MV-4-11 (cell line): Measurements from ENCODE around the gene RHEBL1.

Source experiments
- DNase-seq: peaks from one replicate; lab custom pipeline; 2025; lab: John Stamatoyannopoulos, UW

RHEBL1 gene

DNA sequence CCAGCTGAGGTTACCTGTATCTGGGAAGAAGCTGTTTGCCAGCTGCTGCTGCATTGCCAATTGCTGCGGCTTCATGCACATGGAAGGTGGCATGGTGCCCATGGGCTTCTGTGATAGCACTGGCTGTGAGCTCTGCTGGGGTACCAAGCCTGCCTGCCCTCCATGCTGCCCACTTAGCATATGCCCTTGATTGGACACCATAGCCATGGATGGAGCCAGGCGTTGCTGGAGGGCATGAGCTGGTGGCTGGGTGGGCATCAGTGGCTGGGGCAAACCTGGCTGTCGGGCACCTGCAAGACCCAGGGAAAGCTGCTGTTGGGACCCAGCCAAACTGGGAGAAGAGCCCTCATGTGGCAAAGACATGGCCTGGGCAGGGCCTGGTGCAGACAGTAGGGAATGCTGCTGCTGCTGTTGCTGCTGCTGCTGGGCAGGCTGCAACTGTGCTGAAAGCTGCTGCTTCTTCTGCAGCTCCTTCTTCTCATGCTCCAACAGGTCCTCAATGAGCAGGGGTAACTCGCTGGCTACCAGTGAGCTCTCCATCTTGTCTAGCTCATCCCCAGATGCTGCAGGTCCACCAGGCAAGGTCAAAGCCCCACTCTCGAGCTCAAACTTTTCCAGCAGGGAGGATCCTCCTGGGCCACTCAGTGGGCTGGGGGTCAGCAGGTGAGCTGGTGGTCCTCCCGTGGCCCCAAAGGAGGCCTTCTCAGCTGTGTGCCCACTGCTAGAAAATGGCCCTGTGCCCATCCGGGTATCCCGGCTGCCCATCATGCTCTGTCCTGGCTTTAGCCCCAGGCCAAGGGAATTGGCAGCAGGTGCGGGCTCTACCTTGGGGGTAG lies 32.5 kb downstream of the RHEBL1 start:
- no peak for DNase-seq

DNA sequence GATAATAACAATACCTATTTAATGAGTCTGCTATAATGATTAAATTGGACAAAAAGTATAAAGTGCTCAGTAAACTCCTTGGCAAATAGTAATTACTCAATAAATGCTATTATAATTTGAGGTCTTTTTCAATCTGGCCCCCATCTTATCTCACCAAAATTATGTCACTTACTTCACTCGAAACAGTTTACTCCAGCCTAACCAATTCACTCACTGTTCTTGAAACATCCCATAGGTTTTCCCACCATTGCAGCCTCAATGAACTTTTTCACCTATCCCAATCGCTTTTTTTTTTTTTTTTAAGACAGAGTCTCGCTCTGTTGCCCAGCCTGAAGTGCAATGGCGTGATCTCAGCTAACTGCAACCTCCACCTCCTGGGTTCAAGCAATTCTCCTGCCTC lies 33.8 kb downstream of the RHEBL1 start:
- DNase-seq, result no peak

- no peak for DNase-seq
These were observed 35.5 kb downstream of the RHEBL1 start for GRCh38 chr12:49034286-49034622.

GRCh38 chr12:49033611-49034285 lies 36.0 kb downstream of the RHEBL1 start:
- no peak for DNase-seq

GRCh38 chr12:49032679-49033447 lies 36.9 kb downstream of the RHEBL1 start:
- DNase-seq, result no peak

GRCh38 chr12:49032276-49032675 lies 37.5 kb downstream of the RHEBL1 start:
- DNase-seq, result no peak

DNA sequence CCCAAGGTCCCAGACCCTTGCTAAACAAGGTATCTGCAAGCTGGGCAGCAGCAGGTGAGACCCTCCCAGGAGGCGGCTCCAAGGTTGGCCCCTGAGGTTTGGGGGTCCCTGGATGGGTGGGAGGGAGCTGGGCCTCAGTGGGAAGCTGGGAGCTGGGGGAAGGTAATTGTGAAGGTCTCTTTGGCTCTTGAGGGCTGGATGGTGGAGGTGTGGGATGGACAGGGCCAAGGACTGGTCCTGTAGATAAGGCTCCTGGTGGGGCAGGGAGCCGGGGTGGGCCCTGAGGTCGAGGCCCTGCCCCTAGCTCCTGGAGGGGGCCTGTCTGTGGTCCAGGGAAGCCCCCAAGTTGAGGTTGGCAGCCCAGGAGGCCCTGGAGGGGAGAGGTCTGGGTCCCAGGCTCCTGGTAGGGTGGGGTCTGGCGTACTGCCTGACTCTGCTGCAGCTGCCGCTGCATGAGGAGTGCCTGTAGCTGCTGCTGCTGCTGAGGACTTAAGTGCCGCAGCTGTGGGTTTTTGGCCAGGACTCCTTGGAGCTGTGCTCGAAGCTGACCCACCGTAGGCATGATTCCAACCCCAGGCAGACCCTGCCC lies 38.1 kb downstream of the RHEBL1 start:
- no peak for DNase-seq

DNA sequence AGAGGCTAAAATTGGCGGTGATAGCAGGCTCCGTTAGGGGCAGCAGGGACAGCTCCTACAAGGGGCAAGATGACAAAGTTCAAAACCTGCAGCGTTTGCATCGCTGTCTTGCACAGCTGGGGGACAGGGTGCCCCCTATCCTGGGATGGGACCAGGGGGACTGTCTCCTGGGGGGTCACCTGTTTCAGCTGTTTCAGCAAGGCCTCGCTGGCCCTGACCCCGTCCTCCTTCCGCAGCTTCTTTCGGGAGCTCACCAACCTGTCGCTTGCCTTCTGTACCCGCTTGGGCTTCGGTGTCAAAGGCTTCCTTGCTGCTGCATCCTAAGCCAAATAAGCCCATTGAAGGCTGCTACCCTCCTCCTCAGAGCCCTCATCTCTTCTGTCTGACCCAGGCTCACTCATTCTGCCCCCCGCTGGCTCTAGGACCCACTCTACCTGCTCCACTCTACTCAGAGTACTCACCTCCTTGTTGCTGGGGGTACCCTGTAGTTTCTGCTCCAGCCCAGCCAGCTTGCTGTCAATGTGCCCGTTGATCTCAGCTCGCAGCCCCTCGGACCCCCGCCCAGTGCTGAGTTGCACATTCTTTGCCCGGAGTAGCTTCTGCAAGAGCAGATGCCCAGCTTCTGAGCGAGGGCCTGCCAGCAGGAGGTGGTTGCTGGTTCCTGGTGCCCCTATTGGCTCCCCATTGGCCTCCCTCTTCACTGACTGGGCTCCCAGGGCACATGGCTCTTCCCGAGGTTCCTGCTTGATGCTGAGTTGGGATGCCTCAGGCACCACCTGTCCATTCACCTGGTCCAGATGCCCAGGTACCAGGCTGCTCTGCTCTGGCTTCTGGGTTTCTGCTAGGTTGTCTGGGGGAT lies 38.8 kb downstream of the RHEBL1 start:
- DNase-seq, result no peak

GRCh38 chr12:49030119-49030518 lies 39.7 kb downstream of the RHEBL1 start:
- no peak for DNase-seq

DNA sequence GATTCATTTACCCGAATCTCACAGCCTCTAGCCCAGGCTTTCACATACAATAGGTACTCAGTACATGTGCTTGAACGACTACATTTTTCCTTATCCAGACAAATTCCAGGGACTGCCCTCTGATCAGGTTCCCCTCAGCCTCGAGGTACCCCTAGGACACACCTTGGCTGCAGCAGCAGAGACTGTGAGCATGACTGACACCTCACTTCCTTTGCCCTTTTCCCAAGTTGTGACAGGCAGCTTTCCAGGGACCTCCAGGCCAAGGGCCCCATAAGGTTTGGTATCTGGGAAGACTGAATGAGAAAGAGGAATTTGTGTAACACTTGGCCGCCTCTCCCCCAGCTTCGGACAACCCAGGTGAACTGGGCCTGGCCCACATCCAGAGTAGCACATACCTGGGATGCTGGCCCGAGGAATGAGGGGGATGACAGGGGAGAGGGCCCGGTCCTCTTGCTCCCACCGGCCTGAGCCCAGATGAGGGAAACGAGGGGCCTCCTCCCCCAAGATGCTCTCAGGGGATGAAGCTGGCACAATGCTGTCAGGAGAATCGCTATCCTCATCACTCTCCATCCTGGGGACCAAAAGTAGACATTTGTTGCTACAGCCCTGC lies 41.0 kb downstream of the RHEBL1 start:
- DNase-seq, result no peak

DNA sequence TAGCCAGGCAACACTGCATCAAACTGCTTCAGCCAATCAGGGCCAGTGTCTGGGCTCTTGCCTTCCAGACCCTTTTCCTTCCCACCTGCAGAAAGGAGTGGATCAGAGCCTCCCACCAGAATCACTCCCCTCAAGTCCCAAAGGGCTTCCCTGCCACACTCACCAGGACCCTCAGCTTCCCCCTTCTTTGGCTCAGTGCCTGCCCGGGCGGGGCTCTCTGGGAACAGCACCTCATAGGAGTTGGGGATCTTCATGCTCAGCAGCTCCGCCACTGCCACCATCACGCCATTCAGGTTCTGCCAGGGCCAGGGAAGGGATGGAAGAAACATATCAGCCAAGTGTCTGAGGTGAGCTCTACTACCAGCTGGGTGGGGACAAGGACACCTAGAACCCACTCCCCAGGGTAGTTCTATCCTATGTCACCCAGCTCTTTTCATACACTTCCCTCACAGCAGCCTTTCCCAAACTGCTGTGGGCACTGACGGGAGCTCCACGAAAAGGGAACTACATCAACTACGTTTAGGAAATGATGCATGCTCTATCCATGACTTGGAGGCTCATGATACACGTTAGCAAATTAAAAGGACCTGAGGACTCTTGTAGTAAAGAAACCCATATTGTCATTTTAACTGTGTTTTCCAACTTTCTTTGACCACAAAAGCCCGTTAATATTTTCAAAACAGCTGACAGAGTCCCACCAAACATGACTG lies 41.8 kb downstream of the RHEBL1 start:
- DNase-seq, result no peak

- DNase-seq, result no peak
These were observed 42.9 kb downstream of the RHEBL1 start for GRCh38 chr12:49026678-49027480.

- DNase-seq, result no peak
These were observed 43.7 kb downstream of the RHEBL1 start for GRCh38 chr12:49026101-49026500.

DNA sequence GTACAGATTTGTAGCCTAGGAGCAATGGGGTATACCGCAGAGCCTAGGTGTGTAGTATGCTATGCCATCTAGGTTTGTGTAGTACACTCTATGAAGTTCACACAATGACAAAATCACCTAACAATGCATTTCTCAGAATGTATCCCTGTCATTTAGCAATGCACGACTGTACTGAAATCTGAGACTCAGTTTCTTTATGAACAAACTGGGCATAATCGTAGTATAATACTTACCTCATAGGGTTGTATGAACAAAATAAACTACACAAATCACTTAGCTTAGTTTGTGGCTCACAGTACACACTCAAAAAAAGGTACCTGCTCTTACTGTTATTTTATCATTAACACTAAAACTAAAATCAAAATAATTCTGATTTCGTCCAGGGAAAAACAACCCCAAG lies 44.3 kb downstream of the RHEBL1 start:
- no peak for DNase-seq

DNA sequence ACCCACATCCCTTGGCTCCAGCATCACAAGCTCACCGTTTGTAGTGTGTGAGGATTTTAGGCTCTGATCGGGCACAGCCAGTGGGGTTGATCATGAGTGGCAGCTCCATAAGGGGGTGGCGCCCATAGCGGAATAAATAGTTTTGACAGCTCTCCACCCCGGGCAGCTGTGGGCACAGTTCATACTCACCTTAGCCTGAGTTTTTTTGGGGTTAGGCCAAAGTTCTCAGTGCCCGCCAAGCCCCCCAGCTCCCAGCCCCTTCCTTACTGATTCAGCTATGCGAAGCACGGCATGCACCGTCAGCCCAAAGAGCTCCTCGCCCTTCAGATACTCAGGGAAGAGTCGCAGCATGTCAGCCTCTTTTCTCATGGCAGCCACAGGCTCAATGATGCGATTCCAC lies 45.2 kb downstream of the RHEBL1 start:
- DNase-seq, result no peak

DNA sequence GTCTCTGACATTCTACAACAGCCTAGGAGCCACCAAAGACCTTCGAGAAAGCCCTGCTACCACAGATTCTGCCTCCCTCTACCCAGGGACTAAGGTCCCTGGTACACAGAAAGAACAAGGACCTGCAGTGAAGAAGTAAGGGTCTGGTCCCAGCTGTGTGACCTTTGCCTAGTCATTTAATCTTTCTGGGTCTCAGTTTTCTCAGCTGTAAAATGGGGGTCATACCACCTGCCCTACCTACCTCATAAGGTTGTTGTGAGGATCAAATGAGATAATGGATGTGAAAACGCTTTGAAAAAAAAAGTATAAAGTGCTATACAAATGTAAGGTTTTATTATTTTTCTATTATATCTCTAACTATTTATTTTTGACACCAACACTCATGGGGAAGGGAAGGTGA lies 46.0 kb downstream of the RHEBL1 start:
- DNase-seq, result no peak

DNA sequence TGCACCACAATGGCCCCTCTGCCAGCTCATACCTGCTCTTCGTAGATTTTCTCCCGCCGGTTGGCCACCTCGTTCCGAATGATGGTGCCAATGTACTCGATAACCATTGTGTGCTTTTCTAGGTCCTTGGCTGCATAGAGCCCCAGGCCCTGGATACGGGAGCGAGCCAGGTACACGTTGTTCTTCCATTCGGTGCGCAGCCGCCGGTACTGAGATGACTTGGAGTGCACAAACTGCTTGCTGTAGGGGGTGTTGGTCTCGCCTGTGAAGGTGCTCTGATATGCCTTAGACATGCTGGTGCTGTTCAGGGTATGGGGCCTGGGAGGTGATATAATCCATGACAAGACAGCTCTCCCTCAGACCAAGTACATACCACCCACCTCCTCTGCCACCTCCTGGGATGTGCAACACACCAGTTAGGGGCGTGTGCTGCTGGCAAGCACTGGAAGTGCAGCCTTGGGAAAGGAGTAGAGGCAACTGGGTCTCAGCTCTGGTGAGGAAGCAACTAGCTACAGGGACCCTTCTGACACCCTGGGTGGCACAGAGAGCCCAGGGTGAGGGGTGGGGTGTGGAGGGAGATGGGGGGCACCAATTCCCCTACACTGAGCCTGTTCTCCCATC lies 47.1 kb downstream of the RHEBL1 start:
- no peak for DNase-seq

- DNase-seq, result no peak
These were observed 48.4 kb downstream of the RHEBL1 start for GRCh38 chr12:49021292-49021915.

GRCh38 chr12:49020441-49020840 lies 49.3 kb downstream of the RHEBL1 start:
- no peak for DNase-seq
